Kidney (tissue), 14 donors: ENCODE measurements around the gene ALDH8A1. TPM values are rescaled to one million over a fixed set of nuclear protein-coding genes. Genes with fewer than 3 reads are reported as not detected.
A peak's percentile ranks its signal among the peaks of the same experiment; 100 is the strongest.

Experiments
- DNase-seq, 5 donors: peaks; one replicate each; pipeline ENCODE4 v3.0.0-alpha.2; 2013 to 2020
- FAIRE-seq: peaks from 2 replicates; lab custom pipeline; 2012; peaks lifted over from hg19 to GRCh38; lab: Jason Lieb, UNC
- H3K27ac ChIP-seq, 2 donors: one replicate each; pipeline ENCODE4 v1.7.0; 2013; ENCODE audit warnings: low read depth in 2 of 2, low read length in 2 of 2, inconsistent platforms in 1 of 2
- H3K27me3 ChIP-seq: one replicate; pipeline ENCODE4 v1.7.1; 2013; ENCODE audit warnings: low read length, inconsistent platforms; ENCODE audit not compliant: control insufficient read depth, insufficient read depth
- H3K36me3 ChIP-seq, 3 donors: one replicate each; pipeline versions ENCODE4 v1.7.0 to v1.7.1; 2013; ENCODE audit warnings: low read length in 3 of 3, control low read depth in 1 of 3, inconsistent platforms in 1 of 3; ENCODE audit not compliant: insufficient read depth in 3 of 3, control insufficient read depth in 2 of 3
- H3K4me1 ChIP-seq, 3 donors: one replicate each; pipeline versions ENCODE4 v1.7.0 to v1.7.1; 2013; ENCODE audit warnings: low read length in 3 of 3, inconsistent platforms in 1 of 3, low read depth in 1 of 3; ENCODE audit not compliant: control insufficient read depth in 2 of 3, insufficient read depth in 2 of 3
- H3K4me3 ChIP-seq, 3 donors: one replicate each; pipeline versions ENCODE4 v1.7.0 to v1.8.1; 2013; ENCODE audit warnings: low read length in 3 of 3, control low read depth in 1 of 3, inconsistent platforms in 1 of 3
- H3K9ac ChIP-seq, 3 donors: one replicate each; pipeline versions ENCODE4 v1.7.0 to v1.7.1; 2013; ENCODE audit warnings: low read length in 3 of 3, control low read depth in 1 of 3, inconsistent platforms in 1 of 3
- H3K9me3 ChIP-seq, 3 donors: one replicate each; pipeline versions ENCODE4 v1.7.0 to v1.7.1; 2013; ENCODE audit warnings: low read length in 3 of 3, control low read depth in 1 of 3, inconsistent platforms in 1 of 3; ENCODE audit not compliant: control insufficient read depth in 2 of 3, insufficient read depth in 1 of 3
- intact Hi-C: fragments of 100-400 bp; cut with DNase I; formaldehyde crosslinking; loops from one replicate; pipeline ENCODE4 v1.11.1; 2022
- polyA plus RNA-seq: library from polyadenylated mRNA; stranded (reverse); fragments of 350-450 nt; fragmentation: Illumina TruSeq; extraction: RNeasy Lipid Tissue Mini Kit (QIAGEN cat#74804); gene quantifications from one replicate; pipeline ENCODE4 v1.2.3, GENCODE V29; 2014; ENCODE audit warnings: low read depth, low replicate concordance; ENCODE audit not compliant: insufficient read depth
- total RNA-seq: library from RNA; stranded (reverse); fragmentation: NEBNext Ultra II Directional; extraction: Animal tissue kit (Norgen Biotek cat#: 25700); gene quantifications from one replicate; pipeline ENCODE4 v1.2.1, GENCODE V29; 2021
- TF ChIP-seq, protein P1 (sequence below): IDR thresholded peaks from 3 replicates; pipeline ENCODE4 v1.5.1; 2012; ENCODE audit warnings: mild to moderate bottlenecking, moderate library complexity, borderline replicate concordance; ENCODE audit not compliant: insufficient read depth; ENCODE audit errors: extremely low read depth
- donor health status: control.
- donor health status: control.
- donor health status: control.
- donor health status: control.
- donor health status: control.
- donor health status: DM: yes; HTN: yes; CAD: no.
- donor health status: Normal renal cell carcinoma (clear cell type).

The ALDH8A1 gene
- total and polyA plus RNA-seq, 2 donors from 2014 or later, result 11.2 to 56.7 TPM

DNA sequence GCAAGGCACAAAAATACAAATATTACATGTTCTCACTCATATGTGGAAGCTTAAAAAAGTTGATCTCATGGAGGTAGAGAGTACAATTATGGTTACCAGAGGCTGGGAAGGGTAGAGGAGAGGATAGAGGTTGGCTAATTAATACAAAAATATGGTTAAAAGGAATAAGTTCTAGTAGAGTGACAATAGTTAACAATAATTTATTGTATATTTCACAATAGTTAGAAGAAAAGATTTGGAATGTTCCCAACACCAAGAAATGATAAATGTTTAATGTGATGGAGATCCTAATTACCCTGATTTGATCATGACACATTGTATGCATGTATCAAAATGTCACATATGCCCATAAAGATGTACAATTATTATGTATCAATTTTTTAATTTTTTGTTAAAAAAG is 1.8 kb downstream of the ALDH8A1 start:
- H3K4me1 ChIP-seq, result peaks cover 0 to 9% (median 0%) of the 10 kb centered on the region in 3 donors
- no peaks in the 10 kb centered on the region for H3K27me3 ChIP-seq
- TF ChIP-seq, protein P1, sequence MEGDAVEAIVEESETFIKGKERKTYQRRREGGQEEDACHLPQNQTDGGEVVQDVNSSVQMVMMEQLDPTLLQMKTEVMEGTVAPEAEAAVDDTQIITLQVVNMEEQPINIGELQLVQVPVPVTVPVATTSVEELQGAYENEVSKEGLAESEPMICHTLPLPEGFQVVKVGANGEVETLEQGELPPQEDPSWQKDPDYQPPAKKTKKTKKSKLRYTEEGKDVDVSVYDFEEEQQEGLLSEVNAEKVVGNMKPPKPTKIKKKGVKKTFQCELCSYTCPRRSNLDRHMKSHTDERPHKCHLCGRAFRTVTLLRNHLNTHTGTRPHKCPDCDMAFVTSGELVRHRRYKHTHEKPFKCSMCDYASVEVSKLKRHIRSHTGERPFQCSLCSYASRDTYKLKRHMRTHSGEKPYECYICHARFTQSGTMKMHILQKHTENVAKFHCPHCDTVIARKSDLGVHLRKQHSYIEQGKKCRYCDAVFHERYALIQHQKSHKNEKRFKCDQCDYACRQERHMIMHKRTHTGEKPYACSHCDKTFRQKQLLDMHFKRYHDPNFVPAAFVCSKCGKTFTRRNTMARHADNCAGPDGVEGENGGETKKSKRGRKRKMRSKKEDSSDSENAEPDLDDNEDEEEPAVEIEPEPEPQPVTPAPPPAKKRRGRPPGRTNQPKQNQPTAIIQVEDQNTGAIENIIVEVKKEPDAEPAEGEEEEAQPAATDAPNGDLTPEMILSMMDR, result no peak
- FAIRE-seq, result no peak
- H3K27ac ChIP-seq, result peak overlapping the region in 1 of 2 donors; percentile 7
- no peaks in the 10 kb centered on the region for H3K36me3 ChIP-seq
- intact Hi-C loops, result no loop called here
- H3K9ac ChIP-seq, result peak overlapping the region in 1 of 3 donors; percentile 2
- peak overlapping the region in 2 of 3 donors; percentile 66 to 77 for H3K4me3 ChIP-seq
- DNase-seq, result no peak
- peaks cover 0 to 4% (median 0%) of the 10 kb centered on the region in 3 donors for H3K9me3 ChIP-seq

DNA sequence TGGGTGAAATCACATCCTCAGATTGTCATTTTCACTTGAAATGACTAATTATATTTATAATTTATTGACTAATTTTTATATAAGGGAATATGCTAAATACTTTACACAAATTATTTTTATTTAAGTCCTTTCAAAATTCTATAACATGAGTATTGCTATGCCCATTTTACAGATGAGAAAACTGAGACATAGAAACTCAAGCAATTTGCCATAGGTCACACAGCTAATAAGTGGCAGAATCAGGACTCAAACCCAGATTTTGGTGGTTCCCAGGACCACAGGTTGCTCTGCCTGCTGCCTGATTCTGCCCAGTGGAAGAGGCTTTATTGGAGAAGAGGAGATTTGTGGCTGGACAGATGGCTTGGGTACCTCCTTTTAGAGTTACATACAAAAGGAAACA is 4.9 kb downstream of the ALDH8A1 start:
- H3K9ac ChIP-seq, result no peak overlapping the region
- peaks cover 0 to under 1% (median 0%) of the 10 kb centered on the region in 3 donors for H3K36me3 ChIP-seq
- no peak for DNase-seq
- H3K27ac ChIP-seq, result no peak overlapping the region
- no peaks in the 10 kb centered on the region for H3K27me3 ChIP-seq
- H3K4me3 ChIP-seq, result no peak overlapping the region
- intact Hi-C loops, result no loop called here
- peaks cover 0 to 4% (median 0%) of the 10 kb centered on the region in 3 donors for H3K9me3 ChIP-seq
- peaks cover 0 to 3% (median 0%) of the 10 kb centered on the region in 3 donors for H3K4me1 ChIP-seq
- TF ChIP-seq, protein P1, result no peak
- FAIRE-seq, result no peak

DNA sequence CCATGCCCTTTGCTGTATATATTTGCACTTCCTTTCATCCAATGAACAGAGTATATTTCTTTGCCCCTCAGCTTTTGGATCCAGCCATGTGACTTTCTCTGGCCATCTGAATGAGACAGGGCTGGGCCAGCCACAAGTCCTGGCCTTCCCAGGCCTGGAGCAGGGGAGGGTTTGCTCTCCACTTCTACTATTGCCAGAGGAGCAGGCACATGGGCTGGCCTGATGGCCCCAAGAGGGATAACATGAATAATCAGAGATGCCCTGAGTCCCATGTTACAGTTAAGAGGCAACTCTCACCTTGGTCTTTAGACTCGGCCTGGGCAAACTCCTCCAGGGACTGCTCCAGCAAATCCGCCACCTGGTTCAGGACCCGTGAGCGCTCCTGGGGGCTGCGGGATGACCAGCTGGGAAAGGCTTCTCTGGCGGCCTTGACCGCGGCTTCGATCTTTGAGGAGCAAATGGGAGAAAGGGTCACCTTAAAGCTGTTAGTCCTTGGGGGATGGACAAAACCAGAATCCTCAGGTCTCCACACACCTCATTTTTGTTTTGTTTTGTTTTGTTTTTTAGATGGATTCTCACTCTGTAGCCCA is 6.3 kb downstream of the ALDH8A1 start:
- Histone ChIP-seq H3K27ac (no peak overlapping the region), H3K36me3 (peaks cover 0 to 2% (median 0%) of the 10 kb centered on the region in 3 donors), H3K27me3 (no peaks in the 10 kb centered on the region), H3K9ac (no peak overlapping the region), H3K4me1 (peaks cover 0 to 3% (median 0%) of the 10 kb centered on the region in 3 donors), H3K9me3 (peaks cover 0 to 4% (median 0%) of the 10 kb centered on the region in 3 donors), H3K4me3 (no peak overlapping the region)
- TF ChIP-seq, protein P1, result no peak
- intact Hi-C loops, result no loop called here
- FAIRE-seq (no peak), DNase-seq (no peak)
